GM23248 (cell line): ENCODE data around the gene JMY.

Experiments
- EZH2 ChIP-seq: fragments of 200-600 bp; sonication (generic); IDR thresholded peaks from 2 replicates; pipeline ENCODE4 v1.6.1; 2018; ENCODE audit warnings: antibody characterized with exemption, mild to moderate bottlenecking; ENCODE audit not compliant: insufficient read depth, poor library complexity, severe bottlenecking
- EZH2phosphoT487 ChIP-seq: fragments of 200-600 bp; sonication (generic); IDR thresholded peaks from 2 replicates; pipeline ENCODE4 v1.6.1; 2018; ENCODE audit warnings: antibody characterized with exemption, moderate library complexity, mild to moderate bottlenecking, low read depth; ENCODE audit not compliant: insufficient read depth

DNA sequence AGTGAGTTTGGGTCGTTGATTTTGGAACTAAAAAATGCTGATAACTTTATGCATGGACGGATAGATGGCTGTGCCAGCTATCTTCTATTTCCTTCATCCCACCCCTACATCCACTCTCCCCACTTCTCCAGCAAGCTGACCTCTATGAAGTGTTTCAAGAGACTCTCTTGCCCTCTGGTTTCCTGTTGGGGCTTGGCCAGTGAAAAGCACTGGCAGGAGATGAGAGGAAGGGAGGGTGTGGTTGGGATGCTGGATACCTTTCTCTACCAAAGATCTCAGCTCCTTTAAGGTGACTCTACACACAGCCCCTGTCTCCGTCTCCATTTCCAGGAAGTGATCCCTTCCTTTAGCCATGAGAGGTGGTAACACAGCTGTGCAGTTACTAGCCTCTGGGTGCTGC lies 30.0 kb upstream of the JMY start:
- no peak for TF ChIP-seq EZH2
- TF ChIP-seq EZH2phosphoT487, result no peak
